Mesothelial cell of epicardium (in vitro differentiated cells): ENCODE results near the gene GAS2L2. TPM values are rescaled to one million over a fixed set of nuclear protein-coding genes. Genes with fewer than 3 reads are reported as not detected.
A peak's percentile ranks its signal among the peaks of the same experiment; 100 is the strongest.

Experiments used
- DNase-seq, 2 experiments: peaks; one replicate each; pipeline ENCODE4 v3.0.0; 2021; ENCODE audit warnings: low spot score in 2 of 2; ENCODE audit not compliant: unreplicated experiment in 2 of 2
- H3K27ac Mint-ChIP-seq: 2 replicates; pipeline ENCODE4 v1.8.0; 2021; ENCODE audit warnings: mixed read lengths
- H3K27me3 Mint-ChIP-seq: 2 replicates; pipeline ENCODE4 v1.8.0; 2021; ENCODE audit warnings: low read depth, mixed read lengths
- H3K36me3 Mint-ChIP-seq: 2 replicates; pipeline ENCODE4 v1.8.0; 2021; ENCODE audit warnings: mixed read lengths
- H3K4me1 Mint-ChIP-seq: 2 replicates; pipeline ENCODE4 v1.8.0; 2021; ENCODE audit warnings: mixed read lengths
- H3K4me3 Mint-ChIP-seq: 2 replicates; pipeline ENCODE4 v1.8.0; 2021; ENCODE audit warnings: mild to moderate bottlenecking, moderate library complexity, mixed read lengths
- H3K9me3 Mint-ChIP-seq: 2 replicates; pipeline ENCODE4 v1.8.0; 2021; ENCODE audit warnings: mixed read lengths
- total RNA-seq: library from RNA; stranded (reverse); gene quantifications from 3 replicates; pipeline ENCODE4 v1.2.1, GENCODE V29; 2021
- TF ChIP-seq, protein P1 (sequence below): fragments of 200-600 bp; sonication (generic); IDR thresholded peaks from one replicate; pipeline ENCODE4 v1.5.0; 2021; ENCODE audit warnings: antibody characterized with exemption; ENCODE audit not compliant: unreplicated experiment

GAS2L2 gene
- total RNA-seq, 1 donor from 2014 or later: 0.11 TPM

DNA sequence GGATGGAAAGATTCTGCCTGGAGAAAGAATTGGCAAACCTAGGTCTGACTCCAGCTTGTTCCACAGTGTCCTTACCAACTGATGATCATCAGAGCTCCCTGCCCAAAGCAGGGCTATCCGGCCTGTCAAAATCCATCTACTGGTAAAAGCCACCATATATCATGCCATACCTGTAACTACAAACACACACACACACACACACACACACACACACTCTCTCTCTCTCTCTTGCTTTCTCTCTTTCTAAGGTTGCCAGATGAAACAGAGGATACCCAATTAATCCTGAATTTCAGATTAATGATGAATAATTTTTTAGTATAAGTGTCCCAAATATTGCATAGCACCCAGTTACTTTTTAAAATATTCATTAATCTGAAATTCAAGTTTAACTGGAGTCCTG lies 43.9 kb upstream of the GAS2L2 start:
- H3K9me3 Mint-ChIP-seq: no peaks in the 10 kb centered on the region
- no peak overlapping the region for H3K4me3 Mint-ChIP-seq

GRCh38 chr17:35795871-35796265 lies 42.8 kb upstream of the GAS2L2 start:
- Mint-ChIP-seq H3K4me1 (peaks cover 12% of the 10 kb centered on the region), H3K4me3 (peak overlapping the region; percentile 59), H3K27me3 (peaks cover 64% of the 10 kb centered on the region), H3K27ac (no peak overlapping the region), H3K36me3 (no peaks in the 10 kb centered on the region), H3K9me3 (no peaks in the 10 kb centered on the region)
- TF ChIP-seq, protein P1, sequence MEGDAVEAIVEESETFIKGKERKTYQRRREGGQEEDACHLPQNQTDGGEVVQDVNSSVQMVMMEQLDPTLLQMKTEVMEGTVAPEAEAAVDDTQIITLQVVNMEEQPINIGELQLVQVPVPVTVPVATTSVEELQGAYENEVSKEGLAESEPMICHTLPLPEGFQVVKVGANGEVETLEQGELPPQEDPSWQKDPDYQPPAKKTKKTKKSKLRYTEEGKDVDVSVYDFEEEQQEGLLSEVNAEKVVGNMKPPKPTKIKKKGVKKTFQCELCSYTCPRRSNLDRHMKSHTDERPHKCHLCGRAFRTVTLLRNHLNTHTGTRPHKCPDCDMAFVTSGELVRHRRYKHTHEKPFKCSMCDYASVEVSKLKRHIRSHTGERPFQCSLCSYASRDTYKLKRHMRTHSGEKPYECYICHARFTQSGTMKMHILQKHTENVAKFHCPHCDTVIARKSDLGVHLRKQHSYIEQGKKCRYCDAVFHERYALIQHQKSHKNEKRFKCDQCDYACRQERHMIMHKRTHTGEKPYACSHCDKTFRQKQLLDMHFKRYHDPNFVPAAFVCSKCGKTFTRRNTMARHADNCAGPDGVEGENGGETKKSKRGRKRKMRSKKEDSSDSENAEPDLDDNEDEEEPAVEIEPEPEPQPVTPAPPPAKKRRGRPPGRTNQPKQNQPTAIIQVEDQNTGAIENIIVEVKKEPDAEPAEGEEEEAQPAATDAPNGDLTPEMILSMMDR: no peak
- no peak for DNase-seq

More for the DNA sequence above, 43.9 kb upstream of the GAS2L2 start:
- peaks cover 63% of the 10 kb centered on the region for H3K27me3 Mint-ChIP-seq
- TF ChIP-seq, protein P1: no peak
- H3K27ac Mint-ChIP-seq: no peak overlapping the region
- peaks cover 17% of the 10 kb centered on the region for H3K4me1 Mint-ChIP-seq
- DNase-seq: no peak
- no peaks in the 10 kb centered on the region for H3K36me3 Mint-ChIP-seq

DNA sequence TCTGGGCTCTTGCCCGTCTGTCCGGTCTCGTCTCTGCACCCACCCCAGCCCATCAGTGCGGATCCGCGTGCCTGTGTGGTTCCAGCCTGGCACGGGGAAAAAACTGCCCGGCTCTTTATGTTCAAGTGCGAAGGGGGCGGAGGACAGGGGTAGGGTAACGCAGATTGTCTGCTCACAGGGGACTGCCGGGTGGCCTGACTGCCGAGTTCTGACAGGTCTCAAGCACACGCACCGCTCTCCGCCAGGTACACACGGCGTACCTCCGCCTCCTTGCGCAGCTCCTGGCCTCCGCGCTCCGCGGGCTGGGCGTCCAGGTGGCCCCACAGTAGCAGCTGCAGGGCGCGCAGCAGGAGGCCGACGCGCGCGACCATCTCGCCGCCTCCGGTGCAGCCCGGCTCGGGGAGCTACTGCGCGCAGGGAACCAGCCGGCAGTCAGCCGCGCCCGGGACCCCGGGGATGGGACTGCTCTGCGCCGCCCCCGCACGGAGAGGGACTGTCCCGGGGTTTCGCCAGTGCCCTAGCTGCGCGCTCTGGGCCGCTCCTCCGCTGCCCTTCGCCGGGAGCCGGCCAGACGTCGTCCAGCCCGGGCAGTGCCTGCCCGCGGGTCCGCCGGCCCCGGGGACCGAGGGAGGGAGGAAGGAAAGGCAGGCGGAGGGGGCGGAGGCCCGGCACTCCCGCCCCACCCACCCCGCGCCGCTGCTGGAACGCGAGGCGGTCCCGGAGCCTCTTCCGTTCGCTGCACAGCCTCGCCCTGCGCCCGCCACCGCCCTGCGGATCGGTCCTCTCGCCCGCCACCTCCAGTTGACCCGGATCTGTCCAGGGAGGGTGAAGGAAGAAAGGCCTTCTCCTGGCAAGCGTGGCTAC lies 42.2 kb upstream of the GAS2L2 start, which contains the start of gene MMP28:
Gene MMP28 (minus strand): TSS at position 635 of the 864 bp plus-strand sequence. CDS start 264 bp downstream, at position 371.
- Mint-ChIP-seq H3K27me3 (peaks cover 64% of the 10 kb centered on the region), H3K4me1 (peaks cover 12% of the 10 kb centered on the region), H3K36me3 (no peaks in the 10 kb centered on the region), H3K4me3 (peak within 1 kb of the TSS; percentile 59), H3K9me3 (no peaks in the 10 kb centered on the region), H3K27ac (no peak within 1 kb of the TSS)
- TF ChIP-seq, protein P1: no peak
- DNase-seq: peak; percentile 32 to 59

DNA sequence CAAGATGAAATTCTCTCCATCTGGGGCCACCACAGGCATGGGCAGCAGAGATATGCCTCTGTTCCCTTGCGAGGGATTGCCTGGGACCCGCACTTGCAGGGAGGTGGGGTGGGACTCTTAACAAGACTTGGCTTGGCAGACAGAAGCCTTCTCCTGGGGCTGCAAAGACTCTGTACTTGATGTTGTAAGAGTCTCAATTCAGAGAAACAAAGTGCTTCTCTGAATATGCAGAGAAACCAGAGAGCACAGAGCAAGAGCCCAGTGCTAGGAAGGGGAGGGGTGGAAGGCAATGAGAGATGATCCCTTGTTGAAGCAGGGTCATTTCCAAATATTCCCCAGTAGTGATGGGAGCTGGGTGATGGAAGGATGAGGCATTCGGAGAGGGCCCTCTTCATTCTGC lies 40.2 kb upstream of the GAS2L2 start:
- TF ChIP-seq, protein P1: no peak
- Mint-ChIP-seq H3K27ac (no peak overlapping the region), H3K4me1 (peaks cover 8% of the 10 kb centered on the region), H3K9me3 (no peaks in the 10 kb centered on the region), H3K4me3 (peak overlapping the region; percentile 35), H3K36me3 (no peaks in the 10 kb centered on the region), H3K27me3 (peaks cover 57% of the 10 kb centered on the region)
- DNase-seq: no peak

DNA sequence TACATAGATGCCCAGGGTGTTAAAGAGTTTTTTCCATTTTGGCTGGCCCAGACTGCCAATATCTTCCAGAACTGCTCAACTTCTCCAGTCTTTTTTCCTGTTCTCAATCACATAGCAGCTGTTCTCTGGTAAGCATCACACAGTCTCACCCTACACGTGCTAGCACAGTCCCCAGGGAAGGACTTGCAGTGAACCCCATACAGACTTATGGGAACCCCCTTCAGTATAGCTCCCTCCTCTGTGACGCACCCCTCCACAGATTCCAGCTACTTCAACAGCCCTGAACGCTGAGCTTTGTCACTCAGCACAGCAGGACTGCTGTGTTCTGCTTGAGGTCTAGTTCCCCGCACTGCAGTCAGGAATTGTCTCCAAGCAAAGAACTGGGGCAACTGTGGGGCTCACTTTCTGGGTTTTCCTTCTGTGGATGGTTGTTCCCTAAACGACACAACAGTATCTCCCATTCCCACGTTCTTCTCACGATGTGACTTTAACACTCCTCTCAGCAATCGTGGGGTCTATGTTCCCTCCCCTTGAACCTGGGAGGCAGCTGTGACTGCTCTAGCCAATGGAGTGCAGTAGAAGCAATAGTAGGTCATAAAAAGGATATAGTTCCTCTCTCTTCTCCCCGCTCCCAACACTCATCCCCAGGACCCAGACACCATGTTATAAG lies 38.8 kb upstream of the GAS2L2 start:
- Mint-ChIP-seq H3K27me3 (peaks cover 44% of the 10 kb centered on the region), H3K4me3 (no peak overlapping the region), H3K9me3 (no peaks in the 10 kb centered on the region), H3K4me1 (peaks cover 15% of the 10 kb centered on the region), H3K27ac (no peak overlapping the region), H3K36me3 (no peaks in the 10 kb centered on the region)
- TF ChIP-seq, protein P1: no peak
- DNase-seq: no peak
